Ovary (tissue), 3 donors: ENCODE data around the gene MAGI1.

Source experiments
- POLR2A ChIP-seq: fragments of 450-650 bp; IDR thresholded peaks from one replicate; pipeline ENCODE4 v1.6.1; 2017; ENCODE audit warnings: antibody characterized with exemption, mild to moderate bottlenecking, moderate library complexity
- TF ChIP-seq, protein P1 (sequence below), 3 donors: fragments of 450-650 bp in 2 of 3; fragments of 200-600 bp in 1 of 3; IDR thresholded peaks; one replicate each; pipeline versions ENCODE4 v1.5.1 to v1.8.0; 2016 to 2022; ENCODE audit warnings: antibody characterized with exemption in 3 of 3, mild to moderate bottlenecking in 1 of 3
- donor health status: DM: no; HTN: no; CAD: no.

- TF ChIP-seq, protein P1, sequence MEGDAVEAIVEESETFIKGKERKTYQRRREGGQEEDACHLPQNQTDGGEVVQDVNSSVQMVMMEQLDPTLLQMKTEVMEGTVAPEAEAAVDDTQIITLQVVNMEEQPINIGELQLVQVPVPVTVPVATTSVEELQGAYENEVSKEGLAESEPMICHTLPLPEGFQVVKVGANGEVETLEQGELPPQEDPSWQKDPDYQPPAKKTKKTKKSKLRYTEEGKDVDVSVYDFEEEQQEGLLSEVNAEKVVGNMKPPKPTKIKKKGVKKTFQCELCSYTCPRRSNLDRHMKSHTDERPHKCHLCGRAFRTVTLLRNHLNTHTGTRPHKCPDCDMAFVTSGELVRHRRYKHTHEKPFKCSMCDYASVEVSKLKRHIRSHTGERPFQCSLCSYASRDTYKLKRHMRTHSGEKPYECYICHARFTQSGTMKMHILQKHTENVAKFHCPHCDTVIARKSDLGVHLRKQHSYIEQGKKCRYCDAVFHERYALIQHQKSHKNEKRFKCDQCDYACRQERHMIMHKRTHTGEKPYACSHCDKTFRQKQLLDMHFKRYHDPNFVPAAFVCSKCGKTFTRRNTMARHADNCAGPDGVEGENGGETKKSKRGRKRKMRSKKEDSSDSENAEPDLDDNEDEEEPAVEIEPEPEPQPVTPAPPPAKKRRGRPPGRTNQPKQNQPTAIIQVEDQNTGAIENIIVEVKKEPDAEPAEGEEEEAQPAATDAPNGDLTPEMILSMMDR (IDR thresholded peaks at IDR 0.05), result no peak
- TF ChIP-seq POLR2A, result no peak
Measured at GRCh38 chr3:65379223-65379622, 659.5 kb downstream of the MAGI1 start.
